Neural cell (in vitro differentiated cells): ENCODE measurements around the gene LANCL2. TPM values are rescaled to one million over a fixed set of nuclear protein-coding genes. Genes with fewer than 3 reads are reported as not detected.

ENCODE experiments used
- H2AFZ ChIP-seq: fragments of 200-600, 300-800 bp; sonication (generic), shearing (Covaris generic); 2 replicates; pipeline ENCODE4 v1.6.0; 2014; ENCODE audit warnings: low read depth, mild to moderate bottlenecking, antibody characterized with exemption, low read length, moderate library complexity
- H3F3A ChIP-seq: fragments of 200-600 bp; shearing (Covaris generic); 2 replicates; pipeline ENCODE4 v1.6.1; 2016; ENCODE audit warnings: mild to moderate bottlenecking, moderate library complexity, mixed read lengths, antibody characterized with exemption, low read length; ENCODE audit not compliant: insufficient read depth, poor library complexity, severe bottlenecking
- H3K27ac ChIP-seq: fragments of 200-600, 300-800 bp; sonication (generic), shearing (Covaris generic); 2 replicates; pipeline ENCODE4 v1.5.1; 2014; ENCODE audit warnings: mild to moderate bottlenecking, low read length, moderate library complexity
- H3K27me3 ChIP-seq: fragments of 300-800, 200-600 bp; sonication (generic), shearing (Covaris generic); 2 replicates; pipeline ENCODE4 v1.6.0; 2014; ENCODE audit warnings: mild to moderate bottlenecking, low read depth, low read length, moderate library complexity; ENCODE audit not compliant: insufficient read depth
- H3K36me3 ChIP-seq: fragments of 300-800, 200-600 bp; sonication (generic), shearing (Covaris generic); 2 replicates; pipeline ENCODE4 v1.5.1; 2014; ENCODE audit warnings: mild to moderate bottlenecking, antibody characterized with exemption, low read length, moderate library complexity; ENCODE audit not compliant: insufficient read depth
- H3K4me2 ChIP-seq: fragments of 300-800, 200-600 bp; sonication (generic), shearing (Covaris generic); 2 replicates; pipeline ENCODE4 v1.6.0; 2014; ENCODE audit warnings: mild to moderate bottlenecking, low read length
- H3K4me3 ChIP-seq: fragments of 300-800, 200-600 bp; sonication (generic), shearing (Covaris generic); 2 replicates; pipeline ENCODE4 v1.5.1; 2014; ENCODE audit warnings: mild to moderate bottlenecking, low read length, moderate library complexity
- H3K79me2 ChIP-seq: fragments of 200-600 bp; shearing (Covaris generic); replicated peaks from 2 replicates; pipeline ENCODE4 v1.6.0; 2014; ENCODE audit warnings: mild to moderate bottlenecking, low read length, moderate library complexity; ENCODE audit not compliant: insufficient read depth
- H3K9ac ChIP-seq: fragments of 300-800, 200-600 bp; sonication (generic), shearing (Covaris generic); 2 replicates; pipeline ENCODE4 v1.6.1; 2016; ENCODE audit warnings: mild to moderate bottlenecking, low read length, mixed read lengths
- H3K9me2 ChIP-seq: fragments of 200-600 bp; shearing (Covaris generic); 2 replicates; pipeline ENCODE4 v1.6.1; 2016; ENCODE audit warnings: mild to moderate bottlenecking, low read length, mixed read lengths; ENCODE audit not compliant: insufficient read depth
- H3K9me3 ChIP-seq: fragments of 200-600, 300-800 bp; sonication (generic), shearing (Covaris generic); 2 replicates; pipeline ENCODE4 v1.6.1; 2016; ENCODE audit warnings: mild to moderate bottlenecking, mixed run types, low read length, moderate library complexity, mixed read lengths
- H4K20me1 ChIP-seq: fragments of 200-600 bp; shearing (Covaris generic); 2 replicates; pipeline ENCODE4 v1.6.1; 2016; ENCODE audit warnings: mild to moderate bottlenecking, mixed run types; ENCODE audit not compliant: insufficient read depth
- CTCF ChIP-seq: fragments of 450-650 bp; IDR thresholded peaks from 2 replicates; pipeline ENCODE4 v1.5.1; 2014; ENCODE audit warnings: antibody characterized with exemption, mild to moderate bottlenecking, moderate library complexity; ENCODE audit not compliant: poor library complexity, severe bottlenecking
- EP300 ChIP-seq: fragments of 450-650 bp; conservative IDR thresholded peaks from 2 replicates; pipeline ENCODE4 v1.6.1; 2014; ENCODE audit warnings: antibody characterized with exemption, mild to moderate bottlenecking, moderate library complexity; ENCODE audit not compliant: poor library complexity, severe bottlenecking
- EZH2 ChIP-seq: fragments of 200-600, 300-800 bp; shearing (Covaris generic), sonication (generic); IDR thresholded peaks from 2 replicates; pipeline ENCODE4 v1.6.1; 2014; ENCODE audit warnings: antibody characterized with exemption, low read length, borderline replicate concordance, mild to moderate bottlenecking; ENCODE audit not compliant: insufficient read depth, poor library complexity, severe bottlenecking
- MXI1 ChIP-seq: fragments of 450-650 bp; conservative IDR thresholded peaks from 2 replicates; pipeline ENCODE4 v1.6.1; 2014; ENCODE audit warnings: antibody characterized with exemption, mild to moderate bottlenecking; ENCODE audit not compliant: poor library complexity, severe bottlenecking
- POLR2AphosphoS5 ChIP-seq: IDR thresholded peaks from 2 replicates; pipeline ENCODE4 v1.6.1; 2012
- RAD21 ChIP-seq: fragments of 450-650 bp; conservative IDR thresholded peaks from 2 replicates; pipeline ENCODE4 v1.6.1; 2014; ENCODE audit warnings: antibody characterized with exemption, mild to moderate bottlenecking, moderate library complexity
- REST ChIP-seq: IDR thresholded peaks from 2 replicates; pipeline ENCODE4 v1.6.1; 2012; ENCODE audit warnings: borderline replicate concordance
- SMC3 ChIP-seq: fragments of 450-650 bp; conservative IDR thresholded peaks from 2 replicates; pipeline ENCODE4 v1.6.1; 2014; ENCODE audit warnings: antibody characterized with exemption, mild to moderate bottlenecking, moderate library complexity; ENCODE audit not compliant: poor library complexity
- TAF1 ChIP-seq: IDR thresholded peaks from 2 replicates; pipeline ENCODE4 v1.6.1; 2012; ENCODE audit warnings: low read depth
- polyA plus RNA-seq: library from polyadenylated mRNA; depleted of rRNA; stranded (reverse); fragments of >200 nt; gene quantifications from 2 replicates; pipeline ENCODE4 v1.2.3, GENCODE V29; 2014

The LANCL2 gene
- polyA plus RNA-seq, 1 donor from 2014 or later: 51.2 TPM

- H2AFZ ChIP-seq: no peak overlapping the region
- no peak for TF ChIP-seq EP300
- no peak for TF ChIP-seq REST
- TF ChIP-seq EZH2: no peak
- TF ChIP-seq MXI1: no peak
- no peak for TF ChIP-seq TAF1
- no peak for TF ChIP-seq CTCF
- TF ChIP-seq RAD21: no peak
- TF ChIP-seq SMC3: no peak
- no peak for TF ChIP-seq POLR2AphosphoS5
These were observed 19.8 kb upstream of the LANCL2 start for GRCh38 chr7:55345292-55345691.

GRCh38 chr7:55348502-55348901 is 16.6 kb upstream of the LANCL2 start:
- TF ChIP-seq REST (no peak), SMC3 (no peak), POLR2AphosphoS5 (no peak), RAD21 (no peak), TAF1 (no peak), EZH2 (no peak), CTCF (no peak), MXI1 (no peak), EP300 (no peak)
- Histone ChIP-seq H3K4me2 (no peak overlapping the region), H3K79me2 (no peaks in the 10 kb centered on the region), H3K9ac (no peak overlapping the region), H3K4me3 (no peak overlapping the region), H3K36me3 (no peaks in the 10 kb centered on the region), H3K27me3 (no peaks in the 10 kb centered on the region), H2AFZ (no peak overlapping the region), H3K9me2 (no peaks in the 10 kb centered on the region), H3F3A (no peaks in the 10 kb centered on the region), H4K20me1 (no peaks in the 10 kb centered on the region), H3K27ac (no peak overlapping the region), H3K9me3 (no peaks in the 10 kb centered on the region)

More at GRCh38 chr7:55345292-55345691, 19.8 kb upstream of the LANCL2 start:
- no peak overlapping the region for H3K9ac ChIP-seq
- no peaks in the 10 kb centered on the region for H3K27me3 ChIP-seq
- no peaks in the 10 kb centered on the region for H3K9me3 ChIP-seq
- no peak overlapping the region for H3K4me3 ChIP-seq
- no peaks in the 10 kb centered on the region for H3K36me3 ChIP-seq
- no peaks in the 10 kb centered on the region for H3K9me2 ChIP-seq
- no peak overlapping the region for H3K27ac ChIP-seq
- no peaks in the 10 kb centered on the region for H3F3A ChIP-seq
- no peaks in the 10 kb centered on the region for H4K20me1 ChIP-seq
- H3K4me2 ChIP-seq: no peak overlapping the region
- no peaks in the 10 kb centered on the region for H3K79me2 ChIP-seq
